Heart right ventricle (tissue), 16 donors: ENCODE results near the gene SUGCT. TPM values are rescaled to one million over a fixed set of nuclear protein-coding genes. Genes with fewer than 3 reads are reported as not detected.

Experiments
- ATAC-seq, 8 donors: fragments of 200-7000 bp; cut with Tn5 transposase; one replicate each; pipeline ENCODE4 v1.9.1; 2020; ENCODE audit warnings: mild to moderate bottlenecking in 8 of 8, moderate library complexity in 8 of 8, moderate number of reproducible peaks in 1 of 8
- DNase-seq, 2 donors: peaks; one replicate each; pipeline ENCODE4 v3.0.0-alpha.2; 2020
- H3K27ac ChIP-seq, 10 donors: fragments of 200-600 bp; sonication (generic) in 2 of 10; one replicate each; pipeline versions ENCODE4 v1.5.0 to v1.8.0; 2020 to 2022; ENCODE audit warnings: mild to moderate bottlenecking in 3 of 10
- H3K27me3 ChIP-seq, 7 donors: fragments of 200-600 bp; one replicate each; pipeline ENCODE4 v1.8.0; 2021 to 2022; ENCODE audit warnings: mild to moderate bottlenecking in 2 of 7
- H3K36me3 ChIP-seq, 9 donors: fragments of 200-600 bp; sonication (generic) in 1 of 9; one replicate each; pipeline versions ENCODE4 v1.5.0 to v1.8.0; 2020 to 2022; ENCODE audit warnings: mild to moderate bottlenecking in 2 of 9
- H3K4me1 ChIP-seq, 9 donors: fragments of 200-600 bp; sonication (generic) in 1 of 9; one replicate each; pipeline versions ENCODE4 v1.5.0 to v1.8.0; 2020 to 2022; ENCODE audit warnings: mild to moderate bottlenecking in 4 of 9
- H3K4me3 ChIP-seq, 10 donors: fragments of 200-600 bp; sonication (generic) in 2 of 10; one replicate each; pipeline versions ENCODE4 v1.5.0 to v1.8.0; 2020 to 2022; ENCODE audit warnings: mild to moderate bottlenecking in 7 of 10, moderate library complexity in 2 of 10
- H3K9me3 ChIP-seq, 11 donors: fragments of 200-600 bp in 10 of 11; sonication (generic) in 2 of 11; one replicate each; pipeline versions ENCODE4 v1.5.0 to v1.8.0; 2013 to 2022; ENCODE audit warnings: mild to moderate bottlenecking in 2 of 11, control low read depth in 1 of 11, moderate library complexity in 1 of 11
- CTCF ChIP-seq, 9 donors: fragments of 200-600 bp; sonication (generic) in 2 of 9; IDR thresholded peaks; one replicate each; pipeline versions ENCODE4 v1.5.0 to v1.8.0; 2021 to 2022; ENCODE audit warnings: antibody characterized with exemption in 9 of 9, mild to moderate bottlenecking in 5 of 9, moderate library complexity in 1 of 9
- WGBS, 2 donors: extraction: QIAGEN DNeasy Blood & Tissue Kit; methylation state at CpG; one replicate each; pipeline ENCODE4 v1.1.7; 2013; ENCODE audit warnings: inconsistent platforms in 1 of 2; 5-methylcytosine and 5-hydroxymethylcytosine counted together
- intact Hi-C, 10 donors: fragments of 100-400 bp; cut with DNase I; formaldehyde crosslinking; loops; one replicate each; pipeline versions ENCODE4 v1.11.1 to v1.14.2; 2022
- long read RNA-seq, 3 donors: library from polyadenylated mRNA; unstranded; transcript quantifications; one replicate each; pipeline ENCODE4 v2.0.0, GENCODE V29; 2020 to 2021
- polyA plus RNA-seq, 2 donors: library from polyadenylated mRNA; stranded (reverse); fragments of 200-250 nt; gene quantifications; one replicate each; pipeline ENCODE4 v1.2.3, GENCODE V29; 2013
- total RNA-seq, 10 donors: library from RNA; stranded (reverse); fragmentation: NEBNext Ultra II Directional in 3 of 10; extraction: Animal tissue kit (Norgen Biotek cat#: 25700) in 3 of 10; gene quantifications; one replicate each; pipeline versions ENCODE4 v1.2.1 to v1.2.4, GENCODE V29; 2021 to 2023
- donor health status: Arrhythmogenic right ventricular cardiomyopathy.
- donor health status: ischemic (EF 13 %, LVEDD 7.1; RV severe dilation, severe dysfunction).
- donor health status: healthy with polysubstance abuse.
- donor health status: DM: no; HTN: yes; CAD: no.
- donor health status: DM: no; HTN: no; CAD: no.
- donor health status: ischemic (EF 25% LVEDD 6.9; RV normal size, moderate dysfunction).
- donor health status: ischemic (EF 25% LVEDD 5.7; RV mildly dilated, moderate dysfunction).
- donor health status: healthy.
- donor health status: DM: yes; HTN: yes; CAD: no.
- donor health status: Ischemic cardiomyopathy.
- donor health status: ischemic (EF 35%, LVEDD 5.7; RV mildly dilated, moderate dysfunction).
- donor health status: nonischemic (EF 11% LVEDD 7.7; RV severe dilation, severe dysfunction).
- donor health status: DM: yes; HTN: yes; CAD: no.
- donor health status: PGD.
- donor health status: ischemic (EF 29% LVEDD 5.4; RV normal size, mild dysfunction).
- donor health status: nonischemic (EF 23%, LVEDD 6.1; RV moderate dilation, normal function).

SUGCT gene
- 1 to 10 TPM; 3.5 to 8.1 (median 6.4) TPM for total RNA-seq
- polyA plus RNA-seq: 1 to 10 TPM; 1.2 to 2.4 TPM
- long read RNA-seq, donor 1, partial matches to known transcripts: 0 of 1 reads
- long read RNA-seq, donor 1, other reads (novel, unspliced or antisense): 1 of 1 reads
- long read RNA-seq, donor 2, partial matches to known transcripts: 0 of 1 reads
- long read RNA-seq, donor 2, other reads (novel, unspliced or antisense): 1 of 1 reads
- long read RNA-seq, donor 3, partial matches to known transcripts: 0 of 3 reads
- long read RNA-seq, donor 3, other reads (novel, unspliced or antisense): 1 of 3 reads

GRCh38 chr7:40134428-40135316 is at the start of gene SUGCT, which contains the start of gene MPLKIP:
TSS of gene SUGCT (plus strand) at chr7:40135005.
TSS of gene MPLKIP (minus strand) at chr7:40134622. CDS start at chr7:40134567, 55 bp downstream.
- TF ChIP-seq CTCF (IDR thresholded peaks at IDR 0.05): peak; percentile 98 to 100 (median 99)
- intact Hi-C loops: loop anchor here in 4 of 10 donors (1.0 to 10.0 kb wide), 4 partner anchors 185 to 240 kb away; no protein-coding TSS in a partner anchor
- 0% methylated on average over 72 to 75 of the region's 75 CpGs for WGBS, 2 donors
- Histone ChIP-seq H3K4me1 (peaks cover 0 to 42% (median 36%) of the 10 kb centered on the region in 9 donors), H3K27me3 (peaks cover 0 to 15% (median 0%) of the 10 kb centered on the region in 7 donors), H3K4me3 (peak within 1 kb of the TSS; percentile 63 to 99 (median 88)), H3K36me3 (peaks cover 0 to 14% (median 0%) of the 10 kb centered on the region in 9 donors), H3K9me3 (no peaks in the 10 kb centered on the region), H3K27ac (peak within 1 kb of the TSS; percentile 89 to 96 (median 91))
- ATAC-seq: peak; percentile 94 to 98 (median 96)
- DNase-seq: peak; percentile 82 to 89

GRCh38 chr7:40092182-40092581 is 42.6 kb upstream of the SUGCT start:
- ATAC-seq: no peak
- WGBS, 2 donors: 90% methylated on average over 2 of the region's 2 CpGs
- Histone ChIP-seq H3K27ac (no peak overlapping the region), H3K27me3 (no peaks in the 10 kb centered on the region), H3K4me1 (peaks cover 0 to 14% (median 0%) of the 10 kb centered on the region in 9 donors), H3K36me3 (peaks cover 0 to 98% (median 44%) of the 10 kb centered on the region in 9 donors), H3K9me3 (no peaks in the 10 kb centered on the region), H3K4me3 (no peak overlapping the region)
- no peak for TF ChIP-seq CTCF (IDR thresholded peaks at IDR 0.05)
- intact Hi-C loops: no loop called here
- no peak for DNase-seq

- no peak for DNase-seq
- Histone ChIP-seq H3K27ac (peak overlapping the region in 1 of 10 donors; percentile 6), H3K36me3 (peaks cover 0 to 89% (median 33%) of the 10 kb centered on the region in 9 donors), H3K9me3 (no peaks in the 10 kb centered on the region), H3K4me1 (peaks cover 0 to 28% (median 9%) of the 10 kb centered on the region in 9 donors), H3K4me3 (no peak overlapping the region), H3K27me3 (no peaks in the 10 kb centered on the region)
- ATAC-seq: peak in 3 of 8 donors; percentile 11 to 52 (median 19)
- WGBS, 2 donors: 76 to 83% methylated on average over 8 of the region's 8 CpGs
- intact Hi-C loops: no loop called here
- TF ChIP-seq CTCF (IDR thresholded peaks at IDR 0.05): no peak
These were observed 41.0 kb upstream of the SUGCT start for GRCh38 chr7:40093631-40094350.

GRCh38 chr7:40095230-40095629 is 39.6 kb upstream of the SUGCT start:
- Histone ChIP-seq H3K27ac (no peak overlapping the region), H3K4me3 (no peak overlapping the region), H3K9me3 (no peaks in the 10 kb centered on the region), H3K27me3 (no peaks in the 10 kb centered on the region), H3K36me3 (peaks cover 0 to 74% (median 27%) of the 10 kb centered on the region in 9 donors), H3K4me1 (peaks cover 0 to 29% (median 12%) of the 10 kb centered on the region in 9 donors)
- DNase-seq: no peak
- TF ChIP-seq CTCF (IDR thresholded peaks at IDR 0.05): no peak
- no peak for ATAC-seq
- intact Hi-C loops: no loop called here
- 79 to 94% methylated on average over 1 of the region's 1 CpG for WGBS, 2 donors
